SK-N-SH treated with all-trans-retinoic acid at 6 μM for 48 hours (cell line): ENCODE measurements around the gene TEX44.

ENCODE experiments used
- ATAC-seq: fragments of 200-7000 bp; cut with Tn5 transposase; 3 replicates; pipeline ENCODE4 v1.9.1; 2020; ENCODE audit warnings: mild to moderate bottlenecking, moderate library complexity
- ARNTL ChIP-seq: fragments of 450-650 bp; formaldehyde crosslinking; IDR thresholded peaks from 2 replicates; pipeline ENCODE4 v1.5.0; 2020; ENCODE audit warnings: low read depth, mild to moderate bottlenecking, moderate library complexity, borderline replicate concordance
- BACH2 ChIP-seq: fragments of 250-450 bp; sonication (Bioruptor Pico); IDR thresholded peaks from 2 replicates; pipeline ENCODE4 v1.9.0; 2021; ENCODE audit warnings: mild to moderate bottlenecking, borderline replicate concordance
- CSDC2 ChIP-seq: fragments of 250-450 bp; sonication (Bioruptor Pico); IDR thresholded peaks from 2 replicates; pipeline ENCODE4 v1.5.0; 2020; ENCODE audit warnings: mild to moderate bottlenecking, moderate library complexity
- ESRRG ChIP-seq: fragments of 250-450 bp; sonication (Bioruptor Pico); IDR thresholded peaks from 2 replicates; pipeline ENCODE4 v1.6.1; 2021; ENCODE audit warnings: mild to moderate bottlenecking
- GLIS3 ChIP-seq: fragments of 250-450 bp; sonication (Bioruptor Pico); IDR thresholded peaks from 2 replicates; pipeline ENCODE4 v1.5.0; 2020; ENCODE audit warnings: mild to moderate bottlenecking, moderate library complexity
- ISL1 ChIP-seq: fragments of 250-450 bp; sonication (Bioruptor Pico); IDR thresholded peaks from 2 replicates; pipeline ENCODE4 v2.1.2; 2022; ENCODE audit warnings: mild to moderate bottlenecking, moderate library complexity
- OSR1 ChIP-seq: fragments of 250-450 bp; sonication (Bioruptor Pico); IDR thresholded peaks from 2 replicates; pipeline ENCODE4 v1.8.0; 2022; ENCODE audit warnings: moderate library complexity, mild to moderate bottlenecking, inconsistent platforms
- PPARA ChIP-seq: fragments of 250-450 bp; sonication (Bioruptor Pico); IDR thresholded peaks from 2 replicates; pipeline ENCODE4 v1.5.0; 2020; ENCODE audit warnings: mild to moderate bottlenecking, borderline replicate concordance
- RARB ChIP-seq: fragments of 250-450 bp; sonication (Bioruptor Pico); IDR thresholded peaks from 2 replicates; pipeline ENCODE4 v1.8.0; 2021; ENCODE audit warnings: mild to moderate bottlenecking, moderate library complexity
- SNAI2 ChIP-seq: fragments of 250-450 bp; sonication (Bioruptor Pico); IDR thresholded peaks from 2 replicates; pipeline ENCODE4 v1.5.0; 2020; ENCODE audit warnings: mild to moderate bottlenecking, moderate library complexity
- TOX ChIP-seq: fragments of 250-450 bp; sonication (Bioruptor Pico); IDR thresholded peaks from 2 replicates; pipeline ENCODE4 v1.8.0; 2021; ENCODE audit warnings: mild to moderate bottlenecking, moderate library complexity, borderline replicate concordance
- ZC3H10 ChIP-seq: fragments of 250-450 bp; sonication (Bioruptor Pico); IDR thresholded peaks from 2 replicates; pipeline ENCODE4 v1.5.1; 2021; ENCODE audit warnings: mild to moderate bottlenecking, moderate library complexity
- ZFP3 ChIP-seq: fragments of 250-450 bp; sonication (Bioruptor Pico); IDR thresholded peaks from 2 replicates; pipeline ENCODE4 v1.5.0; 2020; ENCODE audit warnings: mild to moderate bottlenecking, moderate library complexity
- ZFP30 ChIP-seq: fragments of 450-650 bp; formaldehyde crosslinking; IDR thresholded peaks from 2 replicates; pipeline ENCODE4 v1.5.0; 2022; ENCODE audit warnings: mild to moderate bottlenecking, moderate library complexity
- ZNF565 ChIP-seq: fragments of 450-650 bp; formaldehyde crosslinking; conservative IDR thresholded peaks from 2 replicates; pipeline ENCODE4 v1.5.0; 2020; ENCODE audit warnings: low read depth, mild to moderate bottlenecking, moderate library complexity
- TF ChIP-seq, protein P1 (sequence below): fragments of 250-450 bp; sonication (Bioruptor Pico); IDR thresholded peaks from 2 replicates; pipeline ENCODE4 v1.5.1; 2020; ENCODE audit warnings: low read depth, mild to moderate bottlenecking, moderate library complexity
- TF ChIP-seq, protein P2 (sequence below): fragments of 250-450 bp; sonication (Bioruptor Pico); IDR thresholded peaks from 2 replicates; pipeline ENCODE4 v1.8.0; 2020; ENCODE audit warnings: mild to moderate bottlenecking, moderate library complexity, borderline replicate concordance
- TF ChIP-seq, protein P3 (sequence below): fragments of 250-450 bp; sonication (Bioruptor Pico); IDR thresholded peaks from 2 replicates; pipeline ENCODE4 v1.5.0; 2020; ENCODE audit warnings: mild to moderate bottlenecking, moderate library complexity
- TF ChIP-seq, protein P4 (sequence below): fragments of 250-450 bp; sonication (Bioruptor Pico); IDR thresholded peaks from 2 replicates; pipeline ENCODE4 v1.5.1; 2021; ENCODE audit warnings: mild to moderate bottlenecking, moderate library complexity

TEX44 gene

DNA sequence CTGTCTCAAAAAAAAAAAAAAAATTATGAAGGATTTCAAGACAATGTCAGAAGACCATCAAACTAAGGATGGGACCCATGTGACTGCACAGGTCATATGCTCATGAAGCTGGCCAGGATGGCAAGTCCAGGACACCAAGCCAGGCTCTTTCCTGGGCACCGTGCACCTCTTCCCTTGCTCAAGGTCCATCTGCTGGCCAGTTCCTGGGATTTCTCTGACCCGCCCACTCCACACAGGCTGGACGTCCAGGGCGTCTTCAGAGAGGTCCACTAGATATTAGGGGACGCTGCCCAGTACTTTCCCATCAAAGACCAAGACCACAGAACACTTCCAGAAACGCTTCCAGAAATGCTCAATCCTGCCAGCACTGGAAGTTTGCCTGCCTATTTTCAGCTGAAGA, 14.3 kb downstream of the TEX44 start:
- TF ChIP-seq ESRRG (CRISPR knock-in tag) (no peak), BACH2 (CRISPR knock-in tag) (no peak), ARNTL (CRISPR knock-in tag) (no peak), TOX (CRISPR knock-in tag) (no peak), SNAI2 (CRISPR knock-in tag) (no peak), RARB (no peak), ZFP3 (CRISPR knock-in tag) (no peak), PPARA (CRISPR knock-in tag) (no peak), CSDC2 (CRISPR knock-in tag) (no peak), GLIS3 (CRISPR knock-in tag) (no peak)
- TF ChIP-seq, protein P1, sequence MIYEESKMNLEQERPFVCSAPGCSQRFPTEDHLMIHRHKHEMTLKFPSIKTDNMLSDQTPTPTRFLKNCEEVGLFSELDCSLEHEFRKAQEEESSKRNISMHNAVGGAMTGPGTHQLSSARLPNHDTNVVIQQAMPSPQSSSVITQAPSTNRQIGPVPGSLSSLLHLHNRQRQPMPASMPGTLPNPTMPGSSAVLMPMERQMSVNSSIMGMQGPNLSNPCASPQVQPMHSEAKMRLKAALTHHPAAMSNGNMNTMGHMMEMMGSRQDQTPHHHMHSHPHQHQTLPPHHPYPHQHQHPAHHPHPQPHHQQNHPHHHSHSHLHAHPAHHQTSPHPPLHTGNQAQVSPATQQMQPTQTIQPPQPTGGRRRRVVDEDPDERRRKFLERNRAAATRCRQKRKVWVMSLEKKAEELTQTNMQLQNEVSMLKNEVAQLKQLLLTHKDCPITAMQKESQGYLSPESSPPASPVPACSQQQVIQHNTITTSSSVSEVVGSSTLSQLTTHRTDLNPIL (CRISPR knock-in tag): no peak
- TF ChIP-seq, protein P2, sequence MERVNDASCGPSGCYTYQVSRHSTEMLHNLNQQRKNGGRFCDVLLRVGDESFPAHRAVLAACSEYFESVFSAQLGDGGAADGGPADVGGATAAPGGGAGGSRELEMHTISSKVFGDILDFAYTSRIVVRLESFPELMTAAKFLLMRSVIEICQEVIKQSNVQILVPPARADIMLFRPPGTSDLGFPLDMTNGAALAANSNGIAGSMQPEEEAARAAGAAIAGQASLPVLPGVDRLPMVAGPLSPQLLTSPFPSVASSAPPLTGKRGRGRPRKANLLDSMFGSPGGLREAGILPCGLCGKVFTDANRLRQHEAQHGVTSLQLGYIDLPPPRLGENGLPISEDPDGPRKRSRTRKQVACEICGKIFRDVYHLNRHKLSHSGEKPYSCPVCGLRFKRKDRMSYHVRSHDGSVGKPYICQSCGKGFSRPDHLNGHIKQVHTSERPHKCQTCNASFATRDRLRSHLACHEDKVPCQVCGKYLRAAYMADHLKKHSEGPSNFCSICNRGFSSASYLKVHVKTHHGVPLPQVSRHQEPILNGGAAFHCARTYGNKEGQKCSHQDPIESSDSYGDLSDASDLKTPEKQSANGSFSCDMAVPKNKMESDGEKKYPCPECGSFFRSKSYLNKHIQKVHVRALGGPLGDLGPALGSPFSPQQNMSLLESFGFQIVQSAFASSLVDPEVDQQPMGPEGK: no peak
- TF ChIP-seq, protein P3, sequence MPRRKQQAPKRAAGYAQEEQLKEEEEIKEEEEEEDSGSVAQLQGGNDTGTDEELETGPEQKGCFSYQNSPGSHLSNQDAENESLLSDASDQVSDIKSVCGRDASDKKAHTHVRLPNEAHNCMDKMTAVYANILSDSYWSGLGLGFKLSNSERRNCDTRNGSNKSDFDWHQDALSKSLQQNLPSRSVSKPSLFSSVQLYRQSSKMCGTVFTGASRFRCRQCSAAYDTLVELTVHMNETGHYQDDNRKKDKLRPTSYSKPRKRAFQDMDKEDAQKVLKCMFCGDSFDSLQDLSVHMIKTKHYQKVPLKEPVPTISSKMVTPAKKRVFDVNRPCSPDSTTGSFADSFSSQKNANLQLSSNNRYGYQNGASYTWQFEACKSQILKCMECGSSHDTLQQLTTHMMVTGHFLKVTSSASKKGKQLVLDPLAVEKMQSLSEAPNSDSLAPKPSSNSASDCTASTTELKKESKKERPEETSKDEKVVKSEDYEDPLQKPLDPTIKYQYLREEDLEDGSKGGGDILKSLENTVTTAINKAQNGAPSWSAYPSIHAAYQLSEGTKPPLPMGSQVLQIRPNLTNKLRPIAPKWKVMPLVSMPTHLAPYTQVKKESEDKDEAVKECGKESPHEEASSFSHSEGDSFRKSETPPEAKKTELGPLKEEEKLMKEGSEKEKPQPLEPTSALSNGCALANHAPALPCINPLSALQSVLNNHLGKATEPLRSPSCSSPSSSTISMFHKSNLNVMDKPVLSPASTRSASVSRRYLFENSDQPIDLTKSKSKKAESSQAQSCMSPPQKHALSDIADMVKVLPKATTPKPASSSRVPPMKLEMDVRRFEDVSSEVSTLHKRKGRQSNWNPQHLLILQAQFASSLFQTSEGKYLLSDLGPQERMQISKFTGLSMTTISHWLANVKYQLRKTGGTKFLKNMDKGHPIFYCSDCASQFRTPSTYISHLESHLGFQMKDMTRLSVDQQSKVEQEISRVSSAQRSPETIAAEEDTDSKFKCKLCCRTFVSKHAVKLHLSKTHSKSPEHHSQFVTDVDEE: no peak
- TF ChIP-seq, protein P4, sequence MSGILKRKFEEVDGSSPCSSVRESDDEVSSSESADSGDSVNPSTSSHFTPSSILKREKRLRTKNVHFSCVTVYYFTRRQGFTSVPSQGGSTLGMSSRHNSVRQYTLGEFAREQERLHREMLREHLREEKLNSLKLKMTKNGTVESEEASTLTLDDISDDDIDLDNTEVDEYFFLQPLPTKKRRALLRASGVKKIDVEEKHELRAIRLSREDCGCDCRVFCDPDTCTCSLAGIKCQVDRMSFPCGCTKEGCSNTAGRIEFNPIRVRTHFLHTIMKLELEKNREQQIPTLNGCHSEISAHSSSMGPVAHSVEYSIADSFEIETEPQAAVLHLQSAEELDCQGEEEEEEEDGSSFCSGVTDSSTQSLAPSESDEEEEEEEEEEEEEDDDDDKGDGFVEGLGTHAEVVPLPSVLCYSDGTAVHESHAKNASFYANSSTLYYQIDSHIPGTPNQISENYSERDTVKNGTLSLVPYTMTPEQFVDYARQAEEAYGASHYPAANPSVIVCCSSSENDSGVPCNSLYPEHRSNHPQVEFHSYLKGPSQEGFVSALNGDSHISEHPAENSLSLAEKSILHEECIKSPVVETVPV (CRISPR knock-in tag): no peak
- no peak for ATAC-seq

DNA sequence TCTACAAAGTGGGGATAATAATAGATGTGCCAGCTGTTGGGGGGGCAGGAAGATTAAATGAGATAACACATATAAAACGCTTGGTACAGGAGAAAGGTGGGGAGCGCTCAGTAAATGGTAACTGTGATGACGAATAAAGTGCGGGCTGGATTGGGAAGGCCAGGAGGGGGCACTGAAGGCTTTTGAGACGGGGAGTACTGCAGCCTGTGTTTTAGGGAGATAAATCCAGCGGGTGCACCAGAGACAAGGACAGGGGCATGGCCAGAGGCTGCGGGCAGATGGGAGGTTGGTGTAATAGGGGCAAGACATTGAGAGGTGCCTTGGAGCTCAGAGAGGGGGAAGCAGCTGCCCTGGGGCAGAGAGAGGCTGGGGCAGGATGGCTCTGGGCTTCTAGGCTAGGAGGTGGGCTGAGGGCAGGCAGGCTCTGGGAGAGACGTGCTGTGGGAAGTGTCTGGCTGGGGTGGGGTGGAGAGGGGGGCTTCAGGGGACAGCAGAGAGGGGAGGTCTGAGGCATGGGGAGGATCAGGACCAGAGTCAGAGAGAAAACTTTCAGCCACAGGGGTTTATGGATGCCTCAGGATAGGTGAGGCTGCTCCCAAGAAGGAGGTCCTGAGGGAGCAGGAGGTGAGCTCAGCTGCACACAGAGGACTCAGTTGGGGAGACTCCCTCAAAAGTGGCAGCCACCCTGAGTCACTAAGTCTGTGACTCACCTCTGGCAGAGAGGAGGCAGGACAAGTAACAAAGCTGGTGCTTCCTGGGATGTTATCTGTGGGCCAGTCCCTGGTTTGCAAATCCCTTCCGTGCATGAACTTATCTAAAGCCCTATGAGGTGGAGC, 18.8 kb downstream of the TEX44 start:
- no peak for TF ChIP-seq SNAI2 (CRISPR knock-in tag)
- TF ChIP-seq GLIS3 (CRISPR knock-in tag): no peak
- TF ChIP-seq ISL1 (CRISPR knock-in tag): no peak
- TF ChIP-seq, protein P1 (CRISPR knock-in tag): no peak
- no peak for TF ChIP-seq ESRRG (CRISPR knock-in tag)
- TF ChIP-seq OSR1: no peak
- no peak for TF ChIP-seq ZC3H10 (CRISPR knock-in tag)
- TF ChIP-seq ZNF565 (CRISPR knock-in tag): no peak
- no peak for TF ChIP-seq ZFP30 (CRISPR knock-in tag)
- TF ChIP-seq, protein P4 (CRISPR knock-in tag): no peak
- no peak for TF ChIP-seq TOX (CRISPR knock-in tag)
- no peak for TF ChIP-seq RARB
- TF ChIP-seq, all 23 proteins: peak for 0
- ATAC-seq: peak; percentile 48
